Natural killer cell treated with Interleukin-12 subunit alpha and Interleukin-12 subunit beta and Interleukin-15 and Interleukin-18, amount 100 ng/mL, for 72 hours (primary cell): ENCODE measurements around the gene RAF1. TPM values are rescaled to one million over a fixed set of nuclear protein-coding genes. Genes with fewer than 3 reads are reported as not detected.

Source experiments
- ATAC-seq, 2 donors: fragments of 150-1000 bp; cut with Tn5 transposase in 1 of 2; sonication (Bioruptor Pico), chemical (Tn5 transposase) in 1 of 2; 2 replicates each; pipeline ENCODE4 v1.10.0; 2021
- DNase-seq: peaks from one replicate; pipeline ENCODE4 v3.0.0; 2022; ENCODE audit warnings: low spot score
- H3K27ac Mint-ChIP-seq, 2 donors: 1 replicate in 1 of 2; 2 replicates in 1 of 2; pipeline ENCODE4 v1.8.0; 2022; ENCODE audit warnings: mixed read lengths in 2 of 2, mild to moderate bottlenecking in 1 of 2, moderate library complexity in 1 of 2
- H3K27me3 Mint-ChIP-seq, 2 donors: 1 replicate in 1 of 2; 2 replicates in 1 of 2; pipeline ENCODE4 v1.8.0; 2022; ENCODE audit warnings: mixed read lengths in 2 of 2
- H3K36me3 Mint-ChIP-seq: one replicate; pipeline ENCODE4 v1.8.0; 2022; ENCODE audit warnings: mixed read lengths
- H3K4me1 Mint-ChIP-seq, 2 donors: 1 replicate in 1 of 2; 2 replicates in 1 of 2; pipeline ENCODE4 v1.8.0; 2022; ENCODE audit warnings: low read depth in 2 of 2, mixed read lengths in 2 of 2, mild to moderate bottlenecking in 1 of 2
- H3K4me3 Mint-ChIP-seq: one replicate; pipeline ENCODE4 v1.8.0; 2022; ENCODE audit warnings: mixed read lengths
- H3K9me3 Mint-ChIP-seq: 2 replicates; pipeline ENCODE4 v1.8.0; 2022; ENCODE audit warnings: mixed read lengths
- total RNA-seq, 2 donors: library from RNA; stranded (reverse); gene quantifications; one replicate each; pipeline ENCODE4 v1.2.3, GENCODE V29; 2022

Gene RAF1
- total RNA-seq, 2 donors from 2014 or later = 122 to 155 TPM

- no peak overlapping the region for H3K27ac Mint-ChIP-seq
- H3K36me3 Mint-ChIP-seq = peaks cover 13% of the 10 kb centered on the region
- no peak overlapping the region for H3K4me3 Mint-ChIP-seq
- H3K4me1 Mint-ChIP-seq = peaks cover 29 to 40% of the 10 kb centered on the region in 2 donors
- H3K27me3 Mint-ChIP-seq = no peaks in the 10 kb centered on the region
- no peak for ATAC-seq
- H3K9me3 Mint-ChIP-seq = no peaks in the 10 kb centered on the region
- no peak for DNase-seq
Observed at GRCh38 chr3:12620305-12620704, 43.6 kb downstream of the RAF1 start.

GRCh38 chr3:12618426-12618825, 45.5 kb downstream of the RAF1 start:
- DNase-seq = no peak
- H3K4me3 Mint-ChIP-seq = no peak overlapping the region
- H3K27me3 Mint-ChIP-seq = no peaks in the 10 kb centered on the region
- H3K36me3 Mint-ChIP-seq = peaks cover 19% of the 10 kb centered on the region
- no peak overlapping the region for H3K27ac Mint-ChIP-seq
- H3K4me1 Mint-ChIP-seq = peaks cover 24 to 45% of the 10 kb centered on the region in 2 donors
- H3K9me3 Mint-ChIP-seq = no peaks in the 10 kb centered on the region
- ATAC-seq = no peak

- H3K4me3 Mint-ChIP-seq = no peak overlapping the region
- DNase-seq (no peak), ATAC-seq (peak in 1 of 2 donors; percentile 54)
- peaks cover 19% of the 10 kb centered on the region for H3K36me3 Mint-ChIP-seq
- peak overlapping the region in 1 of 2 donors; percentile 43 for H3K27ac Mint-ChIP-seq
- H3K9me3 Mint-ChIP-seq = no peaks in the 10 kb centered on the region
- H3K4me1 Mint-ChIP-seq = peaks cover 24 to 37% of the 10 kb centered on the region in 2 donors
- no peaks in the 10 kb centered on the region for H3K27me3 Mint-ChIP-seq
Observed at GRCh38 chr3:12615266-12615665, 48.7 kb downstream of the RAF1 start.

DNA sequence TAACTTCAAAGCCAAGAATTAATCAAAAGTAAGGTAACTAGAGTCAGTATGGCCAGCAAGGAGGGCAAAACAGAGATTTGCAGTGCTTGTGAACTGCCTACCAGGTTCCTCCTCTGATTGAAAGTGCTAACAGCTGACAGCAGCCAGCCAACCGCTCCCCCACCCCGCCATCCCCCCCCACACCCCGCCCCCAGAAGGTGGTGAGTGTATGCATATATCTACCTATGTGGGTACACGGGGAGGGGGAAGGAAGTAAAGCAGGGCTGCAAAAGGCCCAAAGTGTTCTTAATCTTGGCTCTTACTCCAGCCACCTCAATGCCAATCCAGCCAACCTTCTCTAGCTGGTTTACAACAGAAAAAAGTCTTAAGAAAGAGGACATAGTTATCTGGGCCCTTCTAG, 50.7 kb downstream of the RAF1 start:
- Mint-ChIP-seq H3K27ac (peak overlapping the region; percentile 28 to 80), H3K4me3 (no peak overlapping the region), H3K27me3 (no peaks in the 10 kb centered on the region), H3K4me1 (peaks cover 25 to 37% of the 10 kb centered on the region in 2 donors), H3K36me3 (peaks cover 24% of the 10 kb centered on the region), H3K9me3 (no peaks in the 10 kb centered on the region)
- DNase-seq (no peak), ATAC-seq (no peak)

DNA sequence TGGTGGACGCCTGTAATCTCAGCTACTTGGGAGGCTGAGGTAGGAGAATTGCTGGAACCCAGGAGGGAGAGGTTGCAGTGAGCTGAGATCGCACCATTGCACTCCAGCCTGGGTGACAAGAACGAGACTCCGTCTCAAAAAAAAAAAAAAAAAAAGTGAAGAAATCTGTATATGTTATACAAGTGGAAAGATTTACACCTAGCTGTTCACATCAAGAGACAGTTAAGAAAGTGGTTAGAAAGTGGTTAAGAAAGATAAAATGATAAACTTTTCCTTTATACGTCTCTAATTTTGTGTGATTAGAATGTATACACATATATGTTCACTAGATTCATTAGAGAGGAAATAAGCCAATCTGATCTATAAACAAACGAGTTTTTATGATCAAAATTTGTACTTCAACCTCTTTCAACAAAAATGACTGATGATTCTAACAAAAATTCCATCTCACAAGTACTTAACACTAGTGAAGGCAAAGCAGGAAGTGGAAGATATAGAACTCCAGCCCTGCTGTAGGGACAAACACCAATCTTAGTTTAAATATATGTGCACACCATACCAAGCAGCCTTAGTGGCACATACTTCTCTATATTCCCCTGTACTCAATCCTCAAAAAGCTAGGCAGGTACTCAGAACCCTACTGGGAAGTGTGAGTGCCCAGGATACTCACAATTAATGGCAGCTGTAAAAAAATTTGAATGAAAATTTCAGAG, 51.2 kb downstream of the RAF1 start:
- Mint-ChIP-seq H3K4me1 (peaks cover 25 to 37% of the 10 kb centered on the region in 2 donors), H3K36me3 (peaks cover 19% of the 10 kb centered on the region), H3K9me3 (no peaks in the 10 kb centered on the region), H3K4me3 (no peak overlapping the region), H3K27me3 (no peaks in the 10 kb centered on the region), H3K27ac (peak overlapping the region; percentile 28 to 61)
- ATAC-seq = no peak
- DNase-seq = no peak

DNA sequence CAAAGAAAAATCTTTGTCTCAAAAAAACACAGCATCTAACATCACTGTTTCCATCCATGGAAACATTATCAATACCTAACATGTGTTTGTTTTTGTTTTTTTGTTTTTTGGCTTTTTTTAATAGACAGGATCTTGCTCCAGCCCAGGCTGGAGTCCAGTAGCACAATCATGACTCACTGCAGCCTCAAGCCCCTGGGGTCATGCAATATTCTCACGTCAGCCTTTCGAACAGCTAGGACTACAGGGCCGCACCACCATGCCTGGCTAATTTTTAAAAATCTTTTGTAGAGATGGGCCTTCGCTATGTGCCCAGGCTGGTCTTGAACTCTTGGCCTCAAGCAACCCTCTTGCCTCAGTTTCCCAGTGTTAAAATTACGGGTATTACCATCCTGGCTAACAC, 52.8 kb downstream of the RAF1 start:
- H3K36me3 Mint-ChIP-seq = peaks cover 20% of the 10 kb centered on the region
- H3K27ac Mint-ChIP-seq = no peak overlapping the region

GRCh38 chr3:12608376-12608775, 55.5 kb downstream of the RAF1 start:
- no peak overlapping the region for H3K4me3 Mint-ChIP-seq
- H3K36me3 Mint-ChIP-seq = peaks cover 12% of the 10 kb centered on the region
- DNase-seq (no peak), ATAC-seq (no peak)
- no peak overlapping the region for H3K27ac Mint-ChIP-seq
- peaks cover 19 to 22% of the 10 kb centered on the region in 2 donors for H3K4me1 Mint-ChIP-seq
- H3K27me3 Mint-ChIP-seq = no peaks in the 10 kb centered on the region
- no peaks in the 10 kb centered on the region for H3K9me3 Mint-ChIP-seq

More for the DNA sequence above, 52.8 kb downstream of the RAF1 start:
- ATAC-seq = no peak
- Mint-ChIP-seq H3K27me3 (no peaks in the 10 kb centered on the region), H3K9me3 (no peaks in the 10 kb centered on the region), H3K4me1 (peaks cover 27 to 39% of the 10 kb centered on the region in 2 donors), H3K4me3 (no peak overlapping the region)
- no peak for DNase-seq

GRCh38 chr3:12603969-12604368, 59.9 kb downstream of the RAF1 start:
- DNase-seq (no peak), ATAC-seq (no peak)
- Mint-ChIP-seq H3K36me3 (peaks cover 12% of the 10 kb centered on the region), H3K4me3 (no peak overlapping the region), H3K4me1 (peaks cover 7 to 10% of the 10 kb centered on the region in 2 donors), H3K9me3 (no peaks in the 10 kb centered on the region), H3K27ac (no peak overlapping the region), H3K27me3 (no peaks in the 10 kb centered on the region)

DNA sequence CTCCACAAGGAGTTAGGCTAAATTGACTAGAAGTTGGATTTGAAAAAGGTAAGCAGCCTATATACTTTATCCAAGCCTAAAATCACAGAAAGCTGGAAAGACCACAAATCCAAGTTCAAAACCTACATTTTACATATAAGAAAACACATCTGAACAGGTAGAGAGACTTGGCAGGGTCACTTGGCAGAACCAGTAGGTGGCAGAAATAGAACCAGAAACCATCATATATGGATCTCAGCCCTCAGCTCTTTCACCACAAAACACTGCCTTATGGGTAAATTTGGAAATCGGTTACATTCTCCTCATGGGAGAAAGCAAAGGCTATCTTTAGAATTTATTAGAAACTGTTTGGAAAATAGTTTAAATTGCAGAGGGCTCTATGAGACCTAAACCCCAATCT, 62.8 kb downstream of the RAF1 start:
- DNase-seq = no peak
- H3K4me1 Mint-ChIP-seq = peaks cover 0 to 4% of the 10 kb centered on the region in 2 donors
- H3K27me3 Mint-ChIP-seq = no peaks in the 10 kb centered on the region
- H3K36me3 Mint-ChIP-seq = no peaks in the 10 kb centered on the region
- ATAC-seq = no peak
- H3K4me3 Mint-ChIP-seq = no peak overlapping the region
- no peak overlapping the region for H3K27ac Mint-ChIP-seq
- H3K9me3 Mint-ChIP-seq = no peaks in the 10 kb centered on the region

DNA sequence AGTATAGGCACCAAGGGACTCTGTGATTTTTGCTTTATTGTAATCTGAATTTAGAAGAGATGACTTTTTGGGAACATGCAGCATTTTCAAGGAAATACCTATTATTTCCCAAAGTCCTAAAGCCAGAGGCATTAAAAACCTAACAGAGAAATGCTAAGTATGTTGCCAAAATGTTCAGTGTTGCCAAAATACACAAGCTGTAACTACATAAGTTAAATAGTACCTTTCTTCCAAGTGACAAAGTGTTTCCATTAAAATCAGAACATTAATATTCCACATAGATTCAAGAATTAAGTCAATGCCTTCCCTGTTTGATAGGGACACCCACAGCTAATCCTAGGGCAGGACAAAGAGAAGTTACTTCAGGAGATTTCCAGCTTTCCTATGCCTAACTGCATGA, 65.0 kb downstream of the RAF1 start:
- H3K4me3 Mint-ChIP-seq = no peak overlapping the region
- peaks cover 4% of the 10 kb centered on the region in 2 donors for H3K4me1 Mint-ChIP-seq
- H3K36me3 Mint-ChIP-seq = peaks cover 15% of the 10 kb centered on the region
- H3K9me3 Mint-ChIP-seq = no peaks in the 10 kb centered on the region
- DNase-seq (no peak), ATAC-seq (no peak)
- no peak overlapping the region for H3K27ac Mint-ChIP-seq
- no peaks in the 10 kb centered on the region for H3K27me3 Mint-ChIP-seq

- Mint-ChIP-seq H3K27me3 (no peaks in the 10 kb centered on the region), H3K4me1 (peaks cover 6% of the 10 kb centered on the region in 2 donors), H3K36me3 (peaks cover 32% of the 10 kb centered on the region), H3K27ac (peak overlapping the region in 1 of 2 donors; percentile 65), H3K4me3 (no peak overlapping the region), H3K9me3 (no peaks in the 10 kb centered on the region)
- ATAC-seq (no peak), DNase-seq (no peak)
Observed at GRCh38 chr3:12593473-12593872, 70.4 kb downstream of the RAF1 start.

DNA sequence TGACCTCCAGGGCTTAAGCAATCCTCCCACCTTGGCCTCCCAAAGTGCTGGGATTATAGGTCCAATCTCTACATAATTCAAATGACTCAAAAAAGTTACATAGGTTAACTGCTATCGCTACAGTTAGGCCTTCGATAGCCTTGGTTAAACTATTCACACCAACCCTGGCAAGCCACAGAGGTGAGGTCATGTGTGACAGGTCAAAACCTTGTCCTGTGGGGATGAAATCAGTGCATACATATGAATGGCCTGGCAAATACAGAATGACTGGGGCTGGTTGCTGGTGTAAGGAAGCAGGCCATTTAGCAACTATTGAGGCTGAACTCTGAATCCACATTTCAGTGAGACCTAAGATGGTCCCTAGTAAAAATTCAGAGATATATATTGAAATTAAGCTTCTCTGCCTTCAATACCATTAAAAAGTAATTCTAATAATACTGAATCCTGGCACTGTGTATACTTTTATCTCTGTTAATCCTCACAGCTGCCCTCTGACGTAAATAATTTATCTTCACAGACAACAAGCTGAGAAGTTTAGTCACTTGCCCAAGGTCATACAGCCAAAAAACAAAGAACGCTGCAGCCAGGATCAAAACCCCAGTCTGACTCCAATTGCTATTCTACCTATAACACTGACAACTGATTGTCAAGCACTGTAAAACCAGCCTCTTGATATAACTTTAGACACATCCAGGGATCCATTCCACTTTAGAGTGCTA, 71.8 kb downstream of the RAF1 start:
- peaks cover 6% of the 10 kb centered on the region in 2 donors for H3K4me1 Mint-ChIP-seq
- no peak overlapping the region for H3K4me3 Mint-ChIP-seq
- no peaks in the 10 kb centered on the region for H3K9me3 Mint-ChIP-seq
- no peaks in the 10 kb centered on the region for H3K27me3 Mint-ChIP-seq
- no peak overlapping the region for H3K27ac Mint-ChIP-seq
- ATAC-seq = no peak
- peaks cover 32% of the 10 kb centered on the region for H3K36me3 Mint-ChIP-seq
- DNase-seq = no peak

DNA sequence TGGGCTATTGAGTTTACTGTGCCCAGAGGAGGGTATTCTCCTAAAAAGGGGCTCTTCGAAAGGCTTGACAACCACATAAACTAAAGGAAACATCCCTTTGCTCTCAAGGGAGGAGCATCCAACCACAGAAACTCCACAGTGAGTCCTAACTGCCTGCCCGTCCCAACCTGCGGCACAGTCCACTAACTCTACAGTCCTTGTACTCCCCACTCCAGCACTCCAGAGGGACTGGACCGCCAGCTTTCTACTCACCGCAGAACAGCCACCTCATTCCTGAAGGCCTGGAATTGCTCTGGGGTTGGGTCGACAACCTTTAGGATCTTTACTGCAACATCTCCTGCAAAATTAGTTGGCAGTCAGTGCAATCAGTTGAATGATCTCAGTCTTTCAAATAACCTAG, 72.5 kb downstream of the RAF1 start:
- H3K4me3 Mint-ChIP-seq = no peak overlapping the region

GRCh38 chr3:12590096-12590495, 73.8 kb downstream of the RAF1 start:
- Mint-ChIP-seq H3K9me3 (no peaks in the 10 kb centered on the region), H3K27ac (no peak overlapping the region), H3K4me3 (no peak overlapping the region), H3K36me3 (peaks cover 24% of the 10 kb centered on the region), H3K27me3 (no peaks in the 10 kb centered on the region), H3K4me1 (peaks cover 2 to 6% of the 10 kb centered on the region in 2 donors)
- no peak for ATAC-seq
- no peak for DNase-seq

More for the DNA sequence above, 72.5 kb downstream of the RAF1 start:
- DNase-seq = no peak
- ATAC-seq = no peak
- Mint-ChIP-seq H3K27ac (no peak overlapping the region), H3K9me3 (no peaks in the 10 kb centered on the region), H3K27me3 (no peaks in the 10 kb centered on the region), H3K4me1 (peaks cover 6% of the 10 kb centered on the region in 2 donors), H3K36me3 (peaks cover 32% of the 10 kb centered on the region)
